Neural cell (in vitro differentiated cells): ENCODE data around the gene SENP2.

Experiments used
- CTCF ChIP-seq: fragments of 450-650 bp; IDR thresholded peaks from 2 replicates; pipeline ENCODE4 v1.5.1; 2014; ENCODE audit warnings: antibody characterized with exemption, mild to moderate bottlenecking, moderate library complexity; ENCODE audit not compliant: poor library complexity, severe bottlenecking
- EP300 ChIP-seq: fragments of 450-650 bp; conservative IDR thresholded peaks from 2 replicates; pipeline ENCODE4 v1.6.1; 2014; ENCODE audit warnings: antibody characterized with exemption, mild to moderate bottlenecking, moderate library complexity; ENCODE audit not compliant: poor library complexity, severe bottlenecking
- EZH2 ChIP-seq: fragments of 200-600, 300-800 bp; shearing (Covaris generic), sonication (generic); IDR thresholded peaks from 2 replicates; pipeline ENCODE4 v1.6.1; 2014; ENCODE audit warnings: antibody characterized with exemption, low read length, borderline replicate concordance, mild to moderate bottlenecking; ENCODE audit not compliant: insufficient read depth, poor library complexity, severe bottlenecking
- MXI1 ChIP-seq: fragments of 450-650 bp; conservative IDR thresholded peaks from 2 replicates; pipeline ENCODE4 v1.6.1; 2014; ENCODE audit warnings: antibody characterized with exemption, mild to moderate bottlenecking; ENCODE audit not compliant: poor library complexity, severe bottlenecking
- POLR2AphosphoS5 ChIP-seq: IDR thresholded peaks from 2 replicates; pipeline ENCODE4 v1.6.1; 2012
- SMC3 ChIP-seq: fragments of 450-650 bp; conservative IDR thresholded peaks from 2 replicates; pipeline ENCODE4 v1.6.1; 2014; ENCODE audit warnings: antibody characterized with exemption, mild to moderate bottlenecking, moderate library complexity; ENCODE audit not compliant: poor library complexity
- TAF1 ChIP-seq: IDR thresholded peaks from 2 replicates; pipeline ENCODE4 v1.6.1; 2012; ENCODE audit warnings: low read depth
- TF ChIP-seq, protein P1 (sequence below): IDR thresholded peaks from 2 replicates; pipeline ENCODE4 v1.6.1; 2012; ENCODE audit warnings: borderline replicate concordance

GRCh38 chr3:185585859-185586685 lies at the start of gene SENP2:
- peak; percentile 77 for TF ChIP-seq EP300
- TF ChIP-seq CTCF, result peak; percentile 21
- peak; percentile 98 for TF ChIP-seq POLR2AphosphoS5
- no peak for TF ChIP-seq EZH2
- TF ChIP-seq TAF1, result no peak
- peak; percentile 91 for TF ChIP-seq MXI1
- TF ChIP-seq SMC3, result peak; percentile 51
- TF ChIP-seq, protein P1, sequence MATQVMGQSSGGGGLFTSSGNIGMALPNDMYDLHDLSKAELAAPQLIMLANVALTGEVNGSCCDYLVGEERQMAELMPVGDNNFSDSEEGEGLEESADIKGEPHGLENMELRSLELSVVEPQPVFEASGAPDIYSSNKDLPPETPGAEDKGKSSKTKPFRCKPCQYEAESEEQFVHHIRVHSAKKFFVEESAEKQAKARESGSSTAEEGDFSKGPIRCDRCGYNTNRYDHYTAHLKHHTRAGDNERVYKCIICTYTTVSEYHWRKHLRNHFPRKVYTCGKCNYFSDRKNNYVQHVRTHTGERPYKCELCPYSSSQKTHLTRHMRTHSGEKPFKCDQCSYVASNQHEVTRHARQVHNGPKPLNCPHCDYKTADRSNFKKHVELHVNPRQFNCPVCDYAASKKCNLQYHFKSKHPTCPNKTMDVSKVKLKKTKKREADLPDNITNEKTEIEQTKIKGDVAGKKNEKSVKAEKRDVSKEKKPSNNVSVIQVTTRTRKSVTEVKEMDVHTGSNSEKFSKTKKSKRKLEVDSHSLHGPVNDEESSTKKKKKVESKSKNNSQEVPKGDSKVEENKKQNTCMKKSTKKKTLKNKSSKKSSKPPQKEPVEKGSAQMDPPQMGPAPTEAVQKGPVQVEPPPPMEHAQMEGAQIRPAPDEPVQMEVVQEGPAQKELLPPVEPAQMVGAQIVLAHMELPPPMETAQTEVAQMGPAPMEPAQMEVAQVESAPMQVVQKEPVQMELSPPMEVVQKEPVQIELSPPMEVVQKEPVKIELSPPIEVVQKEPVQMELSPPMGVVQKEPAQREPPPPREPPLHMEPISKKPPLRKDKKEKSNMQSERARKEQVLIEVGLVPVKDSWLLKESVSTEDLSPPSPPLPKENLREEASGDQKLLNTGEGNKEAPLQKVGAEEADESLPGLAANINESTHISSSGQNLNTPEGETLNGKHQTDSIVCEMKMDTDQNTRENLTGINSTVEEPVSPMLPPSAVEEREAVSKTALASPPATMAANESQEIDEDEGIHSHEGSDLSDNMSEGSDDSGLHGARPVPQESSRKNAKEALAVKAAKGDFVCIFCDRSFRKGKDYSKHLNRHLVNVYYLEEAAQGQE, result peak; percentile 81
